ENCODE results near the gene CLCA2.
A peak's percentile ranks its signal among the peaks of the same experiment; 100 is the strongest.

Gene CLCA2

DNA sequence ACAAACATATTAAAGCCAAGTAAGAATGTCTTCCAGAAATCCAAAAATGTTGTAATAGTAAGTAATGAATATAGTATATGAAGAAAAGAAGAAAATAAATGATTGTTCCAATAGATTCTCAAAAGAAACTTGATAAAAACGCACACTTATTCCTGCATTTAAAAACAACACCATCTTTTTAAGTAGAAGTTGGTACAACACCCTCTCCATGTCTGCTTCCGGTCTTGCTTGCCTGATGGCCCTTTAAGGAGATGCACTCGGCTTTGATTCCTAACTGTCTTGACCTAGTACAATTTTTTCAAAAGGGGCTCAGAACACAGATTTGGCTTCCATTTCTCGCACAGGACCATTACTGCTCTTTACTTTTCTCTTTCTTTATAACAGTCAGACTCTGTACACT lies 53.7 kb downstream of the CLCA2 start:
- DNase-seq (ENCODE audit: low spot score), result no peak

GRCh38 chr1:86478416-86479156 lies 54.6 kb downstream of the CLCA2 start:
- no peak for DNase-seq (ENCODE audit: low spot score)

DNA sequence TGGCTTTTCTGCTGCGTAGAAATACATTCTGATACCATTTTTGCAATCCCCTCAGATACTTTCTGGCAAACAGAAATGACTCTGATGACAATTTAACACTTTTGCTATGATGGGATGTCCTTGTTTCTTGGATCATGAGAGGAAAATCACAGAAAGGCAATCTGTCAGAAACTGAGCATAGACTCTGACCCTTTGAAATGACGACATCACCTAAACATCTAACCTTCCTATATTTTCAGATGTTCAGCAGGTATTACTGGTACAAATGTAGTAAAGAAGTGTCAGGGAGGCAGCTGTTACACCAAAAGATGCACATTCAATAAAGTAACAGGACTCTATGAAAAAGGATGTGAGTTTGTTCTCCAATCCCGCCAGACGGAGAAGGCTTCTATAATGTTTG lies 58.0 kb downstream of the CLCA2 start:
- DNase-seq (ENCODE audit: low spot score), result no peak

GRCh38 chr1:86487131-86487810 lies 63.3 kb downstream of the CLCA2 start:
- DNase-seq (ENCODE audit: low spot score), result no peak

- DNase-seq (ENCODE audit: low spot score), result no peak
Measured at GRCh38 chr1:86487811-86488141, 63.8 kb downstream of the CLCA2 start.

DNA sequence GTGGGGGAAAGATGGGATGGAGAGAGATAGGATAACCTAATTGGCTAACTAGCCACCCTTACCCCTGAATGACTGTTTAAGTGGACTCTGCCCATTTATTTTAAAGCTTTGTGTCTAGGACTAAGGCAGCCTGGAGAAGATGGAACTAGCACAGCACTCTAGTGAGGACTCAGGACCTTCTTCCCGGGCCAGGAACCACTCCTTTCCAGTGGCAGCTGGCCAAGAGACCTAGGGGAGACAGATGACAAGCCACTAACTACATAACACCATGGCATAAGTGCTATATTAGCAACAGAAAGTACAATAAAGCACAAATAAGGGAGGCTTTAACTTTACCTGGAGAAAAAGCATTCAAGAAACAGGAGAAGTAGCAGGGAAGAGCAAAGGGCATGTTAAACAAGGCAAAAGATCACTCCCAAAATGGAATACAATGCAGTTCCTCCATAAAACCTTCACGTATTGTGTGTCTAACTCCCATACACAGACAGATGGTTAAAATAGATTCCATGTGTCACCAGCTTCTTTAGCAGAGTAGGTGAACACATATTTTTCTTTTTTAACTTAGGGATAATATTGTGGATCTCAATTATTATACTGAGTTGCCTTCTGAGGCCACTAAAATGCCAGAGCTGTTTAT lies 65.4 kb downstream of the CLCA2 start:
- DNase-seq (ENCODE audit: low spot score), result no peak

DNA sequence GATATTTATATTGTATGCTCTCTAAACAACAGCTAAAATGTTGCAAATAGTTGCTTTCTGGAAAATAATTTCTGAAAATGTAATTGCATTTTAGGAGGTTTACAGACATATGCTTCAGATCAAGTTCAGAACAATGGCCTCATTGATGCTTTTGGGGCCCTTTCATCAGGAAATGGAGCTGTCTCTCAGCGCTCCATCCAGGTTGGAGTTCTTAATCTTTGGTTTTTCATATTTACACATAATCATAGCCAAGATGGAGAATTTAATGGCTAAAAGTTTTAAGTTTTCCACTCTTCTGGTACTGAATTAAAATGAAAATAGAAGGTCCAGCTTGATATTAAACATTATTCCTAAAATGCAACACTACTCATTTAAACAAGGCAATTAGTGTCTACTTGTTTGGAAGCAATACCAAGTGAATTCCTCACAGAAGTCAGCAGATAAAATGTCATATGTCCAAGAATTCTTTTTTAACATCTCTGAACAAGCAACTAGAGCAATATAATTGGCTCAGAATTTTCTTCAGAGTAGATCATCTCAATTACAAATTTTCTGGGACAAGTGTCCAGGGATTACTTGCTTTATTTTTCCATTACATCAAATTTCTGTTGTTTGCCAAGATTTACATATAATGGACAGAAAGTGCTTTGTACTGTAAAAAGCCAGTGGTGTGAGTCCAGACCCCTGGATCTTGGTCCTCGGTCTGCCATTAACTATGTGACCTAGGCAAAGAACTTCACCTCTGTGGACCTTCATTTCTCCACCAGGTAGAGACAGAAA lies 67.4 kb downstream of the CLCA2 start:
- DNase-seq (ENCODE audit: low spot score), result no peak

- no peak for DNase-seq (ENCODE audit: low spot score)
Measured at GRCh38 chr1:86498281-86498680, 74.3 kb downstream of the CLCA2 start.

GRCh38 chr1:86499987-86500593 lies 76.1 kb downstream of the CLCA2 start:
- DNase-seq (ENCODE audit: low spot score), result no peak

DNA sequence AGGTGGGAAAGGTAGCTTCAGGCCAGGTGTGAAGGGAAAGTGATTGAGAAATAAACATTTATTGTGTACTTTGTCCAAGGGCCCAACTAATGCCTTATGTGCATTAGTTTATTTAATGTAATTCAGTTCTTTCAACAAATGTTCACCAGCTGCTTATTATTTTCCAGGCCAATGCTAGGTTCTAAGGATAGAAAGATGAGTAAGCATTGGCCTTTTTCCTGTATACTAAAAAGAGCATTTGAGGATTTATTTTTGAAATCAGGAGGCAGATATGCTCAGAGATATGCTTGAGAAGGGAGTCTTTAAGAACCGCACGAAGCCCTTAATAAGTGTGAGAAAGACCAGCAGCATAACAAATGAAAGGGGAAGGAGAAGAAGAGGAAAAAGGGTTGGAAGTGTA lies 76.7 kb downstream of the CLCA2 start:
- no peak for DNase-seq (ENCODE audit: low spot score)

DNA sequence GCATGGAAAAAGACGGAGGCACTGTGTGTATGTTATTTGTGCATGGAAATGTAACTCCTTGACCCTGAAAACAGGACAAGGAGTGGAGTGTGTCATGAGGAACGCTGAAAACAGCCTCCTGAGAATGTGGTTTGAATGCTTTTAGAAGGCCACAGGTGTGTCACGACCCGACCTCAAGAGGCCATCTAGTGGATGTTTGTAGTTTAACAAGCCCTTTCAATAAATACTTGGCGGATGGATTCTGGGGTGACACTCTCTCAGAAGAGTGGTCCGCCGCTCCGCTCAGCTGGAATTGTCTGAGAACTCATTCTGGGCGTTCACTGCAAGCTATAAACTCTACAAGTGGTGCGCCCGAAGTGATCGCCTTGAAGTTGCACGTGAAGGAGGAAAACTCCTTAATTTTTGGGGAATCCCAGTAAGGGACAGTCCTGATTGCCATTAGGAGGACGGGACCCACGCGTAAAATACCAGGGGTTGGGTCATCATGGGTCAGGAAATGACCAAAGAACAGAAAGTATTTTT lies 78.2 kb downstream of the CLCA2 start:
- peak; percentile 61 for DNase-seq (ENCODE audit: low spot score)

- peak; percentile 56 for DNase-seq (ENCODE audit: low spot score)
Measured at GRCh38 chr1:86502721-86503405, 78.9 kb downstream of the CLCA2 start.

DNA sequence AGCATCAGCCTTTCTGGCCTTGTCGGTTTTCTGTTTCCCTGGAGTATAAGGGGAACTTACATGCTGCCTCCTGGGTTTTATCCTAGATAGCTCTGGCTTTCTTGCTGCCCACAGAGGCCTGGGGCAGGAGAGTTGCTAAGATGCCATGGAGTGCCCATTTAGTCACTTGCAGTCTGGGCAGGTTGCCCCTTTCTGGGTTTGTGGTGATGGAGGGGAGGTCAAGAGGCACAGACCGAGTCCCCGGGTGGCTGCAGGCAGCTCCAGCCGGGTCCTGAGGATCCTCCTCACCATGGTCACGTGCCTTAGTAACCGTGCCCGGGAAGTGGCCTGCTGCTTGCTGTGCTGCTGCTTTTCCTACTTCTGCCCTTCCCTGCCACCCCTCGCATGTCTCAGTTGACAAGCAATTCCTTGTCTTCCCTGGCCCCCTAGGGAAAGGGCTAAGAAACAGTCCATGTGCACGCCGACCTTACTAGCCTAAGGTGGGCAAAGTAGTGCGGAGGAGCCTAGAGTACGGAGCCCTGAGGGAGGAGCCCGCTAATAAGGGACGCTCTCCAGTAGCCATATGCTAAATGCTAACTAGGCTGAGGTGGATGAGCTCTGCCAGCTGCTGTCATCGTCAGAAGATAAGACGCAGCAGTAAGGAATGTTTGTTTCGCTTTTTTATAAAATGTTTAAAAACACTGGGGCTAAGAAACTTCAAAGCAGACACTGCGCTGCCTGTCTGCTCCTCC lies 79.6 kb downstream of the CLCA2 start:
- DNase-seq (ENCODE audit: low spot score), result peak; percentile 62

DNA sequence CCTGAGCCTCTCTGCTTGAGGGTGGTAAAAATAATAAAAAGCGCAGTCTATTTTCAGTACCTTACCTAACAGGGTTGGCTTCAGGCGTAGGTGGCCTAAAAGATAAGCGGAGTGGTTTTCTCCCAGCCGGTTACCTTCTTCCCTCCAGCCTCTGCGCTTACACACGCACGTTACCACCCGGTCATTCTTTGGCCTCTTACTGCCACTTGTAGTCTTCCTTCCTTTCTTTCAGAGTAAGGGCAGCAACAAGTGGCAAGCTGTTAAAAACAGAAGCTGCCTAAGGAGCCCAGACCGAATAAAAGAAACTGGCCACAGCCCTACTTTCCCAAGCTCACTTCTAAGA lies 80.1 kb downstream of the CLCA2 start:
- DNase-seq (ENCODE audit: low spot score), result no peak

- no peak for DNase-seq (ENCODE audit: low spot score)
Measured at GRCh38 chr1:86504895-86505563, 81.1 kb downstream of the CLCA2 start.

DNA sequence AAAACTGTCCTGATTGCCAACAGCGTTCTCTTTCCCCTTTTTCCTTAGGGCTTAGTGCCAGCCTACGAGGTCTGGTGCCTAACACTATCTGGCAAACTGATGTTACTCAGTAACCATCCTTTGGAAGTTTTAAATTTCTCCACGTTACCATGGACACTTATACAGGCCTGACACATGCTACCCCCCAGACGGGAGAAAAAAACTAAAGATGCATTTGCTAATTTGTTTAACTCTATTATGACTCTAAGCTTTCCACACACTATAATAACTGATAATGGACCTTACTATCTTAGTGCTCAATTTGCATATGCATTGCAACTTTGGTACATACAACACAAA lies 81.6 kb downstream of the CLCA2 start:
- no peak for DNase-seq (ENCODE audit: low spot score)
